ENCODE measurements around the gene PRRT3.
"Not testable (repeated sequence)": the region's sequence is repeated elsewhere in the genome, so short reads cannot be mapped to it uniquely, and the experiment has no call there.

Gene PRRT3

GRCh38 chr3:9899289-9899791, 52.9 kb downstream of the PRRT3 start:
- no peak for DNase-seq (ENCODE audit: low read depth, low spot score)

- no peak for DNase-seq (ENCODE audit: low read depth, low spot score)
Measured at GRCh38 chr3:9898467-9899241, 53.6 kb downstream of the PRRT3 start.

GRCh38 chr3:9897408-9898372, 54.5 kb downstream of the PRRT3 start:
- DNase-seq (ENCODE audit: low read depth, low spot score), result no peak

GRCh38 chr3:9896755-9897407, 55.3 kb downstream of the PRRT3 start:
- DNase-seq (ENCODE audit: low read depth, low spot score), result not testable (repeated sequence)

GRCh38 chr3:9895715-9896114, 56.5 kb downstream of the PRRT3 start:
- not testable (repeated sequence) for DNase-seq (ENCODE audit: low read depth, low spot score)
